DOHH2 (cell line): ENCODE results near the gene VPS37D.

Experiments used
- EZH2phosphoT487 ChIP-seq: fragments of 200-600 bp; sonication (generic); IDR thresholded peaks from 2 replicates; pipeline ENCODE4 v1.6.1; 2017; ENCODE audit warnings: borderline replicate concordance, mild to moderate bottlenecking, antibody characterized with exemption, low read length, moderate library complexity, mixed read lengths
- TF ChIP-seq, protein P1 (sequence below): fragments of 200-600 bp; sonication (generic); IDR thresholded peaks from one replicate; pipeline ENCODE4 v1.5.1; 2014; ENCODE audit warnings: antibody characterized with exemption, mild to moderate bottlenecking, low read depth, low read length; ENCODE audit not compliant: poor library complexity, severe bottlenecking

DNA sequence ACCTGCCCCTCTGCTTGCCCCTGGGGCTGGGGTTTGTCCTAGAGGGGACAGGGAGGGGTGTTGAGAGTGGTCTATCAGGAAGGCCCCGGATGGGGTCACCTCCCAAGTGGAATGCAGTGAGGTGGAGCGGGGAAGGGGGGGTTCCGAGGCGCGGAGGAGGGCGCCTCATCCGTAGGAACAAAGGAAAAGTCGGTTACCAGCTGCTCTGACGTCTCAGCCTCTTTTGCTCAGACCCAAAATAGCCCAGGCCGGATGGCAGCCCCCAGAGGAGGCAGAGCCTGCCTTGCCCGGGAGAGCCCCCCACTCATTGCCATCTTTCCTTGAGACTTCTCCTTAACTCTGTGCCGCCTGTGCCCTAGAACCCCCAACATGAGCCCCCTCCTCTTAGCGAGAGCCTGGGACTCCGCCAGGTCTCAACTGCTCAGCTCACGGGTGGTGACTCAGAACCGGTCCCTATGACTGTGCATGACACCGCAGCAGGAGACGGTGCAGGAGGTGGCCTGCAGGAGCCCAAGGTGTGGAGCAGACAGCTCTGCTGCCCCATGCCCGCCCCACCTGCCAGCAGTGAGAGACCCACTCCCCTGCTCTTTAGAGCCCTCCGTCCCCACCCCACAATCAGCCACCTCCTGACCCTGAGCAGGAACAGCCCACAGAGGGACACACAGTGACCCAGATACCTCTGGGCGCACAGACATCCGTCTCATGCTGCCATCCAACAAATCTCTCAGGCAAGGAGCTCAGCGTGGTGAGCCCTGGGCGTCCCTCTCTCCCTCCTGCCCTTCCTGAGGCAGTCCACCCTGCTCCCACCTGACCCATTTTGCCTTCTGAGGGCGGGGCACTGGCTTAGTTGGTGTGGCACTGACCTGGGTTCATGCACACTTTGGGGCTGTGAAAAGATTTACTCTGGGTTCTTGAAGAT, 38.8 kb downstream of the VPS37D start:
- TF ChIP-seq, protein P1, sequence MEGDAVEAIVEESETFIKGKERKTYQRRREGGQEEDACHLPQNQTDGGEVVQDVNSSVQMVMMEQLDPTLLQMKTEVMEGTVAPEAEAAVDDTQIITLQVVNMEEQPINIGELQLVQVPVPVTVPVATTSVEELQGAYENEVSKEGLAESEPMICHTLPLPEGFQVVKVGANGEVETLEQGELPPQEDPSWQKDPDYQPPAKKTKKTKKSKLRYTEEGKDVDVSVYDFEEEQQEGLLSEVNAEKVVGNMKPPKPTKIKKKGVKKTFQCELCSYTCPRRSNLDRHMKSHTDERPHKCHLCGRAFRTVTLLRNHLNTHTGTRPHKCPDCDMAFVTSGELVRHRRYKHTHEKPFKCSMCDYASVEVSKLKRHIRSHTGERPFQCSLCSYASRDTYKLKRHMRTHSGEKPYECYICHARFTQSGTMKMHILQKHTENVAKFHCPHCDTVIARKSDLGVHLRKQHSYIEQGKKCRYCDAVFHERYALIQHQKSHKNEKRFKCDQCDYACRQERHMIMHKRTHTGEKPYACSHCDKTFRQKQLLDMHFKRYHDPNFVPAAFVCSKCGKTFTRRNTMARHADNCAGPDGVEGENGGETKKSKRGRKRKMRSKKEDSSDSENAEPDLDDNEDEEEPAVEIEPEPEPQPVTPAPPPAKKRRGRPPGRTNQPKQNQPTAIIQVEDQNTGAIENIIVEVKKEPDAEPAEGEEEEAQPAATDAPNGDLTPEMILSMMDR, result no peak
- TF ChIP-seq EZH2phosphoT487, result no peak
